HL-60 (cell line): ENCODE measurements around the gene SGIP1.

Source experiments
- DNase-seq, 2 experiments: peaks; one replicate each; pipeline ENCODE4 v3.0.0-alpha.2; 2010 to 2020; ENCODE audit warnings: low read depth in 1 of 2, low spot score in 1 of 2
- H3K27ac ChIP-seq: fragments of 250-450 bp; sonication (Bioruptor Pico); replicated peaks from 2 replicates; pipeline ENCODE4 v1.5.1; 2020; ENCODE audit warnings: mild to moderate bottlenecking, moderate library complexity
- H3K27me3 ChIP-seq: fragments of 250-450 bp; sonication (Bioruptor Pico); 2 replicates; pipeline ENCODE4 v1.5.1; 2021; ENCODE audit warnings: mild to moderate bottlenecking, moderate library complexity; ENCODE audit not compliant: insufficient read depth, poor library complexity, severe bottlenecking
- H3K4me3 ChIP-seq: replicated peaks from 2 replicates; pipeline ENCODE4 v1.5.1; 2011; ENCODE audit warnings: mild to moderate bottlenecking, control low read depth, low read length; ENCODE audit not compliant: insufficient read depth
- CTCF ChIP-seq: IDR thresholded peaks from one replicate; pipeline ENCODE4 v1.5.1; 2011; ENCODE audit warnings: low read length, control low read depth, inconsistent platforms; ENCODE audit not compliant: insufficient read depth
- GABPA ChIP-seq: IDR thresholded peaks from 2 replicates; pipeline ENCODE4 v1.6.1; 2012; ENCODE audit warnings: low read depth
- POLR2AphosphoS5 ChIP-seq: IDR thresholded peaks from 2 replicates; pipeline ENCODE4 v1.6.1; 2012; ENCODE audit warnings: low read depth
- SPI1 ChIP-seq: IDR thresholded peaks from 2 replicates; pipeline ENCODE4 v1.6.1; 2012; ENCODE audit warnings: low read depth, mild to moderate bottlenecking, borderline replicate concordance
- TF ChIP-seq, protein P1 (sequence below): IDR thresholded peaks from 2 replicates; pipeline ENCODE4 v1.6.1; 2012; ENCODE audit warnings: low read depth; ENCODE audit not compliant: insufficient replicate concordance

SGIP1 gene

DNA sequence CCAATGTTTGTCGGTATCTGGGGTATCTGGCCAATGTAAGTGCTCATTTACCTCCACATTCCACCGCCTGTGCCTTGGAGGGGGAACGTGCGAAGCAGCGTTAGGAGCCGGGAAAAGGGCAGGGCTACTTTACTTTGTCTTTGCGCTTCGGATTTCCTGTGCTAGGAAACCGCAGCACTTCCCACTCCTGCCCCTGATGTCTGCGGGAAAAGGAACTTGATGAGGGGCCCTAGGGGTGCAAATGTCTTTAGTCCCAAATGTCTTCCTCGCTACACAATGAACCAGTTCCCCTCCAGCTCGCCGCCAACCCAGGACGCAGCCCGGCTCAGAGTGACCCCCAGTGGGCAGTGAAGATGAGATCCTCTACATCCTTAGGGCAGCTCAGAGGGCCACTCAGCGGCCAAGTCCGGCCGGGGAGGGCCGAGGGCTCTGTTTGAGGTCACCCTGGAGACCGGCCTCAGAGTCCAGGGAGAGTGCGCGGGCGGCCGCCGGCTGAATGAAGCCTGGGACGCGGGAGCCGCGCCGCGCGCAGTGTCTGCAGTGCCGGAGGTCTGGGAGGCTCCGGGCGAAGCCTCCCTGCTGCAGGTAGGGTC lies 218.1 kb downstream of the SGIP1 start, which contains the start of gene DYNLT5:
DYNLT5 (plus strand) TSS at position 460 of the 593 bp plus-strand sequence. CDS start 2,200 bp downstream, outside the sequence.
- TF ChIP-seq GABPA (no peak), CTCF (no peak), POLR2AphosphoS5 (no peak), SPI1 (0 out of 2 replicates have a peak, but pooled peaks have one; percentile 21)
- TF ChIP-seq, protein P1, sequence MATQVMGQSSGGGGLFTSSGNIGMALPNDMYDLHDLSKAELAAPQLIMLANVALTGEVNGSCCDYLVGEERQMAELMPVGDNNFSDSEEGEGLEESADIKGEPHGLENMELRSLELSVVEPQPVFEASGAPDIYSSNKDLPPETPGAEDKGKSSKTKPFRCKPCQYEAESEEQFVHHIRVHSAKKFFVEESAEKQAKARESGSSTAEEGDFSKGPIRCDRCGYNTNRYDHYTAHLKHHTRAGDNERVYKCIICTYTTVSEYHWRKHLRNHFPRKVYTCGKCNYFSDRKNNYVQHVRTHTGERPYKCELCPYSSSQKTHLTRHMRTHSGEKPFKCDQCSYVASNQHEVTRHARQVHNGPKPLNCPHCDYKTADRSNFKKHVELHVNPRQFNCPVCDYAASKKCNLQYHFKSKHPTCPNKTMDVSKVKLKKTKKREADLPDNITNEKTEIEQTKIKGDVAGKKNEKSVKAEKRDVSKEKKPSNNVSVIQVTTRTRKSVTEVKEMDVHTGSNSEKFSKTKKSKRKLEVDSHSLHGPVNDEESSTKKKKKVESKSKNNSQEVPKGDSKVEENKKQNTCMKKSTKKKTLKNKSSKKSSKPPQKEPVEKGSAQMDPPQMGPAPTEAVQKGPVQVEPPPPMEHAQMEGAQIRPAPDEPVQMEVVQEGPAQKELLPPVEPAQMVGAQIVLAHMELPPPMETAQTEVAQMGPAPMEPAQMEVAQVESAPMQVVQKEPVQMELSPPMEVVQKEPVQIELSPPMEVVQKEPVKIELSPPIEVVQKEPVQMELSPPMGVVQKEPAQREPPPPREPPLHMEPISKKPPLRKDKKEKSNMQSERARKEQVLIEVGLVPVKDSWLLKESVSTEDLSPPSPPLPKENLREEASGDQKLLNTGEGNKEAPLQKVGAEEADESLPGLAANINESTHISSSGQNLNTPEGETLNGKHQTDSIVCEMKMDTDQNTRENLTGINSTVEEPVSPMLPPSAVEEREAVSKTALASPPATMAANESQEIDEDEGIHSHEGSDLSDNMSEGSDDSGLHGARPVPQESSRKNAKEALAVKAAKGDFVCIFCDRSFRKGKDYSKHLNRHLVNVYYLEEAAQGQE = no peak
- Histone ChIP-seq H3K4me3 (peak within 1 kb of the TSS; percentile 37), H3K27ac (no peak within 1 kb of the TSS), H3K27me3 (peaks cover 32% of the 10 kb centered on the region)
- peak; percentile 9 to 20 for DNase-seq

DNA sequence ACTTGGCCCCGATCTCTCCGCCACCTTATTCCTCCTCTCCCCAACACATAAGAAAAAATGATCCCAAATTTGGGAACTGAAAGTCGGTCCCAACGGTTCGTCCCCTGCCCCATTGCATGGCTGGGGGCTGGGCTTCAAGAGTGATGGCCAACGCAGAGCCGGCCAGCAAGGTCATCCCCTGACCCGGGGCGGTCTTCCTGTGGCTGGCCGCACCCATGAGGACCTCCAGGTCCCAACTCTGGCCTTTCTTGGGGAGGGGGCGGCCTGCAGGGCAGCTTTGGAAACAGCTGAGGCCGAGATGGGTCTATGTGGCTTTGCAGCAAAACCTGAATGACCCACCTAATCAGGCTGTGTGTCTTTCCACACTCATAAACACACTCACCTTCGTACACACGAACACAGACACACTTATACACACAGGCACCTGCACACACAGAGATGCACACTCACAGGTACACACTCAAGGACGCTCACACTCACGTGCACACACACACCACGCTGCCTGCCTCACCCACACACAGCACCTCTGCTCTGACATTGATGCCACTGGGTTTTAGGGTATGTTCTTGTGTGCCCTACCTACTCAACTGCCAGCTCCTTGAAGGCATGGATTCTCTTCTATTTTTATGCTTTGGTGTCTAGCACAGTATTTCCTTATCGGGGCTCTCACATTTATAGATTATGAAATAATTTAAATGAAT lies 218.9 kb downstream of the SGIP1 start:
- H3K27me3 ChIP-seq = peaks cover 32% of the 10 kb centered on the region
- peak overlapping the region; percentile 37 for H3K4me3 ChIP-seq
- no peak overlapping the region for H3K27ac ChIP-seq
- TF ChIP-seq CTCF = no peak
- no peak for TF ChIP-seq POLR2AphosphoS5
- TF ChIP-seq GABPA = no peak
- TF ChIP-seq, protein P1 = no peak
- no peak for TF ChIP-seq SPI1
- no peak for DNase-seq

GRCh38 chr1:66757722-66758240 lies 223.8 kb downstream of the SGIP1 start:
- Histone ChIP-seq H3K27me3 (peaks cover 18% of the 10 kb centered on the region), H3K27ac (no peak overlapping the region), H3K4me3 (no peak overlapping the region)
- DNase-seq = no peak
- TF ChIP-seq POLR2AphosphoS5 (no peak), GABPA (no peak), SPI1 (no peak), CTCF (no peak)
- TF ChIP-seq, protein P1 = no peak
